Measurements from ENCODE around the gene STK32C.

Gene STK32C

DNA sequence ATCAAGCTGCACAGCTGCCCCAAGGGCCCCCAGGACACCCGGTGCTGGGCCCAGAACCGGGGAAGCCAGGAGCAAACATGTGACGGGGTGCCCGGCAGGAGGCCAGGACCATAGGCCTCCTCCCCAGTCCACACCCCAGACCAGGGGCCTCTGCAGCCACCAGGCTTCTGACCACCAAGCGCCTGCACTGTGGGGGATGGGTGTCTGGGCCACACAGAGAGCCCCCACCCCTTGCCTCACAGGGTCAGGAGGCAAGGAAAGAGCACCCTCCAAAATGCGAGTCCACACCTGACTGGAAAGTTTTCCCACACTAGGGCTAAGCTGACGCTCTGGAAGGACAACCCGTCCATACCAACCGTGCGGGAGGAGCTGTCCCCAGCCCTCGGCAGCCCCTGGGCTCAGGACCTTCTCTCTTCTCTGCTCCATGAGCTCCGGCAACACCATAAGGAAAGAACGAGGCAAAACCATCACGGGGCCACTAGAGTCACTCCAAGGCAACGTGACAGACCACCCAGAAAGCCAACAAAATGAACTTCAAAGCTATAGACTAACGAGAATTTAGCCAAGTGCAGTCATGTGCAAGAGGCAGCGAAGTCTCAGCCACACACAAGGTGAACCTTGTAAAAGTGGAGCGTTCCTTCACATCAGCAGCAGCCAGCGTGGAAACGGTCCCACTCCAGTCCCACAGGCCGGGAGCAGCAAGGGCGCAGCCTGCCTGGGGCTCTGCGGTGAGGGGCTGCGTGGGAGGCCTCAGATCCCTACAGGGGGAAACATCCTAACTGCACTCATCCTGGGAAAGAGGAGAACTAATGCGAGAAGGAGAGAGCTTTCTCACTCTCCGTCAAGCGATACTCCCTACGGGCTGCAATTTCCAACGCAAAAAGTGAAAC lies 5.1 kb downstream of the STK32C start:
- no peak for DNase-seq (ENCODE audit: low read depth)
- H3K4me3 ChIP-seq (ENCODE audit: control insufficient read depth, low read depth, low read length) = no peak overlapping the region
- TF ChIP-seq, protein P1, sequence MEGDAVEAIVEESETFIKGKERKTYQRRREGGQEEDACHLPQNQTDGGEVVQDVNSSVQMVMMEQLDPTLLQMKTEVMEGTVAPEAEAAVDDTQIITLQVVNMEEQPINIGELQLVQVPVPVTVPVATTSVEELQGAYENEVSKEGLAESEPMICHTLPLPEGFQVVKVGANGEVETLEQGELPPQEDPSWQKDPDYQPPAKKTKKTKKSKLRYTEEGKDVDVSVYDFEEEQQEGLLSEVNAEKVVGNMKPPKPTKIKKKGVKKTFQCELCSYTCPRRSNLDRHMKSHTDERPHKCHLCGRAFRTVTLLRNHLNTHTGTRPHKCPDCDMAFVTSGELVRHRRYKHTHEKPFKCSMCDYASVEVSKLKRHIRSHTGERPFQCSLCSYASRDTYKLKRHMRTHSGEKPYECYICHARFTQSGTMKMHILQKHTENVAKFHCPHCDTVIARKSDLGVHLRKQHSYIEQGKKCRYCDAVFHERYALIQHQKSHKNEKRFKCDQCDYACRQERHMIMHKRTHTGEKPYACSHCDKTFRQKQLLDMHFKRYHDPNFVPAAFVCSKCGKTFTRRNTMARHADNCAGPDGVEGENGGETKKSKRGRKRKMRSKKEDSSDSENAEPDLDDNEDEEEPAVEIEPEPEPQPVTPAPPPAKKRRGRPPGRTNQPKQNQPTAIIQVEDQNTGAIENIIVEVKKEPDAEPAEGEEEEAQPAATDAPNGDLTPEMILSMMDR (conservative IDR thresholded peaks at IDR 0.05; ENCODE audit: control insufficient read depth, insufficient read depth, low read depth, low read length) = no peak

DNA sequence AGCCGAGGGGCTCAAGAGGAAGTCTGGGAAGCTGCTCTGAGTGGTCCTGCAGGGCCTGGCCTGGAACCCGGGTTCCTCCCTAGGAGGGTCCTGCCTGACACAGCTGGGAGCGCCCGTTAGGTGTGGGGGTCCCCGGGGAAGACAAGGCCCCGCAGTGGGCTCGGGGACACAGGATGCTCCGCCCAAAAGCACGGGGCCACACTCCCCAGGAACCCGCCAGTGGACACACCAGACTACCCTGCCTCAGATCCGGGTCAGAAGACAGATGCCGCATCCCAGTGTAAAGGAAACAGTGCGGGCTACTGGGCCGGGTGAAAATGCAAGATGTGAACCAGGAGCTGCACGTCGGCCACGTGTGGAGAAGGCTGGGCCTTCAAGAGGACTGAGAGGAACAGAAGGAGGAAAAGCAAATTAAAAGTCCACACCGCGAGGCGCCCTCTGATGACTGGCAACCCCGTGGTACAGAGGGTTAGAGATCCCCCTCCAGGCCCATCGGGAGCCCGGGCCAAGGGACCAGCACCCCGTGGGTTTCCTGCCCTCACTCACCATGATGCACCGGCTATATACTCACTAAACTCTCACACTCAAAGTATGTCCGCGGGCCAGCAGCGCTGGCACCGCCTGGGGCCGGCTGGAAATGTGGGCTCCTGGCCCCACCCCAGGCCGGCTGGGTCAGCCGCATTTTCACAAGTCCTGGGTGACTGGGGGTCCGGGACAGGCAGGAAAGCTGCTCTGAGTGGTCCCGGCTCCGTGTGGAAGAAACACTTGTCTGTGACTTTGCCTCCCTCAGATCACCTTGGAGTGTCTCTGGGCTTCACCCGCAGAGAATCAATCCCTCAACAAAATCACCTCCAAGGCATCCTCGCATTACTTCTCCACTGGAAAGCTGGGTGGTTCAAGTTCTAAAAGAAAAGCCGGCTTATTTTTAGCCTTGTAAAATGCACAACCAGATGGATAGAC lies 6.1 kb downstream of the STK32C start:
- no peak for DNase-seq (ENCODE audit: low read depth)
- TF ChIP-seq, protein P1 (conservative IDR thresholded peaks at IDR 0.05; ENCODE audit: control insufficient read depth, insufficient read depth, low read depth, low read length) = no peak
- no peak overlapping the region for H3K4me3 ChIP-seq (ENCODE audit: control insufficient read depth, low read depth, low read length)

DNA sequence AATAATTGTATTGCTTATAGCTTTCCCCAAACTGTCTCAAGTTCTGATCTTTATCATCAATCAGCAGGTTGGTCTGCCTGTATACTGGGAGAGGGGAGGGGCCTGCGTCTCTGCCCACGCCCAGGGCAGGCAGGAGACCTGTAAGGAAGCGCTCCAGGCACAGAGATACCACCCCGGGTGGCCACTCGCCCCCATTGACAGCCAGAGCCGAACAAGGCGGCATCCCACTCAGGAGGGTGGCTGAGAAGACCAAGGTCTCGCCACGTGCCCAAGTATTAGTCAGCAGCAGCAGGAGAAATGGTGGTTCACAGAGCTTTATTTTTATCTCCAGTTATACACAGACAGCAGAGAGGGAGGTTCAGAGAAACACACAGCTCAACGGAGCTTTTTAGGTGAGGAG lies 7.2 kb downstream of the STK32C start:
- no peak for DNase-seq (ENCODE audit: low read depth)
- TF ChIP-seq, protein P1 (conservative IDR thresholded peaks at IDR 0.05; ENCODE audit: control insufficient read depth, insufficient read depth, low read depth, low read length) = no peak
- no peak overlapping the region for H3K4me3 ChIP-seq (ENCODE audit: control insufficient read depth, low read depth, low read length)

DNA sequence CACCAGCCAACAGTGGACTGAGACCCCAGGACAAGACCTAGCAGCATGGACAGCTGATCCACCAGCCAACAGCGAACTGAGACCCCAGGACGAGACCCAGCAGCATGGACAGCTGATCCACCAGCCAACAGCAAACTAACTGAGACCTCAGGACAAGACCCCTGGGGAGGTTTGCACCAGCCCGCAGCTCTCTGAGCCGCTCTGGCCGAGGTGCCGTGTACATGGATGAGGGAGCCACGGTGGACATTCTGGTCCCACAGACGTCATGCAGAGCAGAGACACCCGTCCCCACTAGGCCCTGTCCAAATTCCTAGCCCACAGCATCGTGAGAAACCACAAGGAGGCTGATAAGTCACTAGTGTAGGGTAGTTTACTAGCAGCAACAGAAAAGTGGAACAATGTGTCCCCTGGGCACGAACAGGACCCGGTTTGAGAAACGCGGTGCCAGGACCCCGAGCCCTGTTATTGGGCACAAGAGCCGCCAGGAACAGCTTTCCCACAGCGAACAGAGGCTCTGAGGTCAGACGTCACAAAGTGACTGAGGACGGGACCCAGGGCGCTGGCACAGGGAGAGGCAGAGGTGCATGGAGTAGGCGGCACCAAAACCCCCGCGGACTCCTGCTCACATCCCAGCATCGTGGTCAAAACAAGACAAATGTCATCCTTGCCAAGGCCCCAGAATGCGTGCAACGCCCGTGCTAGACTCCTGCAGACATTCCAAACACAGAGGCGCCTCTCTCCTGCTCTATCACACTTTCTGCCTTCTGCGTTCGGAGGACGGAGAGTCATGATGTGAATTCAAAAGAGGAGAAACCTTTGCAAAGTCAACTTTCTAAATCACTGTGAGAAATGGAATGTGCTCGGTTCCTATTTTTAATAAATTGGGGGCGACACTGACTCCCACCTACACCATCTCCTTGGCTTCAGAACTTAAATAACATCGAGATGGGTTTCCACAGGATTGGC lies 8.1 kb downstream of the STK32C start:
- TF ChIP-seq, protein P1 (conservative IDR thresholded peaks at IDR 0.05; ENCODE audit: control insufficient read depth, insufficient read depth, low read depth, low read length) = no peak
- DNase-seq (ENCODE audit: low read depth) = no peak
- H3K4me3 ChIP-seq (ENCODE audit: control insufficient read depth, low read depth, low read length) = no peak overlapping the region

DNA sequence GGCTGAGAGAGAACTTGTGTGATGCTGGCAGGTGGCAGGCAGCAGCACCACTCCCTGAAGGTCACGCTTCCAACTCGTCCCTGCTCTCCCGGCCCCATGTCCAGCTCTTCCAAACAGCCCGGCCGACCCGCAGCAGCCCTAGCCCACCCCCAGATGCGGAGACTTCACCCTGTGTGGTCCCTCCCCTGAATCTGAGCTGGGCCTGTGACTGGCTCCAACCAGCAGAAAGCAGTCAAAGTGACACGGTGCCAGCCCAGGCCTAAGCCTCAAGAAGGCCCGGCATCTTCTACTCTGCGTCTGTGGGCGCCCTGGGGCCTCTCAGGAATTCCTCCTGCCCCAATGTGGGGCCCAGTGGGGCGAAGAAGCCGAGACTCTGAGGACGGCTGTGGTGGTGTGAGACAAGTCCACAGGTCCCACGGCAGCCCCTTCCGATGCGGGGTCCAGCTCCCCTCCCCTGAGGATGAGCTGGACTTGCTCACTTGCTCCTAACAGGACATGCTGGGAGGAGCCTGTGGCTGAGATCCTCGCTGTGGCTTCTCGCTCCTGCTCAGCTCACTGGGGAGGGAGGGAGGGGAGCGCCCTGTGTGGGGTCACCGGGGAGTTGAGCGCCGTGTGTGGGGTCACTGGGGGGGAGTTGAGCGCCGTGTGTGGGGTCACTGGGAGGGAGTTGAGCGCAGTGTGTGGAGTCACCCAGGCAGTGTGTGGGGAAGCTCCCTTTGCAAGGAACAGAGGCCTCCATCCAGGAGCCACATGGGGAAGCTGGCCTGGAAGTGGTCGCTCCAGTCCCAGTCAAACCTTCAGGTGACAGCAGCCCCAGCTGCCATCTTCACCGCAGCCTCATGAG lies 9.5 kb downstream of the STK32C start:
- H3K4me3 ChIP-seq (ENCODE audit: control insufficient read depth, low read depth, low read length) = no peak overlapping the region
- DNase-seq (ENCODE audit: low read depth) = no peak
- TF ChIP-seq, protein P1 (conservative IDR thresholded peaks at IDR 0.05; ENCODE audit: control insufficient read depth, insufficient read depth, low read depth, low read length) = no peak

All from fibroblast of mammary gland (primary cell).